Measurements from ENCODE around the gene ADGRG6.

ADGRG6 gene

GRCh38 chr6:142354650-142355049 is 52.8 kb downstream of the ADGRG6 start:
- DNase-seq, result no peak

GRCh38 chr6:142355520-142356174 is 53.8 kb downstream of the ADGRG6 start:
- no peak for DNase-seq

GRCh38 chr6:142356201-142356883 is 54.5 kb downstream of the ADGRG6 start:
- no peak for DNase-seq

GRCh38 chr6:142356884-142357225 is 55.0 kb downstream of the ADGRG6 start:
- no peak for DNase-seq

GRCh38 chr6:142357879-142358278 is 56.1 kb downstream of the ADGRG6 start:
- DNase-seq, result no peak

GRCh38 chr6:142359271-142359960 is 57.6 kb downstream of the ADGRG6 start:
- DNase-seq, result no peak

- DNase-seq, result no peak
These were observed 59.5 kb downstream of the ADGRG6 start for GRCh38 chr6:142361345-142361744.

- DNase-seq, result no peak
These were observed 60.3 kb downstream of the ADGRG6 start for GRCh38 chr6:142361779-142362750.

GRCh38 chr6:142367061-142367460 is 65.3 kb downstream of the ADGRG6 start:
- no peak for DNase-seq

- DNase-seq, result no peak
These were observed 65.8 kb downstream of the ADGRG6 start for GRCh38 chr6:142367501-142368018.

GRCh38 chr6:142369266-142369665 is 67.5 kb downstream of the ADGRG6 start:
- DNase-seq, result no peak

GRCh38 chr6:142372348-142372747 is 70.5 kb downstream of the ADGRG6 start:
- DNase-seq, result no peak

GRCh38 chr6:142373268-142374090 is 71.7 kb downstream of the ADGRG6 start:
- no peak for DNase-seq

- no peak for DNase-seq
These were observed 72.4 kb downstream of the ADGRG6 start for GRCh38 chr6:142374091-142374770.

- DNase-seq, result no peak
These were observed 73.3 kb downstream of the ADGRG6 start for GRCh38 chr6:142374965-142375733.

GRCh38 chr6:142376115-142376514 is 74.3 kb downstream of the ADGRG6 start:
- no peak for DNase-seq

GRCh38 chr6:142376800-142377496 is 75.1 kb downstream of the ADGRG6 start:
- DNase-seq, result no peak

- no peak for DNase-seq
These were observed 75.7 kb downstream of the ADGRG6 start for GRCh38 chr6:142377497-142377848.

- DNase-seq, result no peak
These were observed 76.5 kb downstream of the ADGRG6 start for GRCh38 chr6:142378138-142378875.

Measured in activated CD4-positive, CD25-positive, alpha-beta regulatory T cell treated with anti-CD3 and anti-CD28 coated beads, Interleukin-2, amount 50 U/mL, for 72 hours (primary cell).